ENCODE measurements around the gene PRKAB1.

- no peak for TF ChIP-seq IRF2 (CRISPR knock-in tag; IDR thresholded peaks at IDR 0.05; ENCODE audit: borderline replicate concordance, low read depth)
- no peak for TF ChIP-seq CTCF (IDR thresholded peaks at IDR 0.05)
- TF ChIP-seq ZNF232 (CRISPR knock-in tag; IDR thresholded peaks at IDR 0.05) = no peak
- no peak for TF ChIP-seq TEAD1 (CRISPR knock-in tag; IDR thresholded peaks at IDR 0.05)
- no peak for TF ChIP-seq ZNF317 (CRISPR knock-in tag; IDR thresholded peaks at IDR 0.05; ENCODE audit: borderline replicate concordance, low read depth)
- TF ChIP-seq FOXJ3 (CRISPR knock-in tag; IDR thresholded peaks at IDR 0.05; ENCODE audit: borderline replicate concordance) = no peak
- TF ChIP-seq CDX4 (CRISPR knock-in tag; IDR thresholded peaks at IDR 0.05; ENCODE audit: borderline replicate concordance) = no peak
Measured at GRCh38 chr12:119631930-119632678, 35.8 kb upstream of the PRKAB1 start.
